Myocyte (in vitro differentiated cells): ENCODE results near the gene SCRN2. TPM values are rescaled to one million over a fixed set of nuclear protein-coding genes. Genes with fewer than 3 reads are reported as not detected.
A peak's percentile ranks its signal among the peaks of the same experiment; 100 is the strongest.

ENCODE experiments used
- DNase-seq: peaks from one replicate; pipeline ENCODE4 v3.0.0-alpha.2; 2012; ENCODE audit warnings: low read depth
- total RNA-seq: library from RNA; depleted of rRNA; stranded (reverse); fragments of >200 nt; gene quantifications from 2 replicates; pipeline ENCODE4 v1.2.3, GENCODE V29; 2014

SCRN2 gene
- total RNA-seq, 1 donor from 2014 or later: 111 TPM

- DNase-seq: no peak
These were observed 5.8 kb upstream of the SCRN2 start for GRCh38 chr17:47846716-47847340.

GRCh38 chr17:47845716-47846075 is 4.6 kb upstream of the SCRN2 start:
- DNase-seq: no peak

- no peak for DNase-seq
These were observed 4.0 kb upstream of the SCRN2 start for GRCh38 chr17:47844814-47845715.

- no peak for DNase-seq
These were observed 3.2 kb upstream of the SCRN2 start for GRCh38 chr17:47844227-47844626.

GRCh38 chr17:47843391-47843730 is 2.3 kb upstream of the SCRN2 start:
- no peak for DNase-seq

GRCh38 chr17:47841488-47842291 is 617 bp upstream of the SCRN2 start:
- no peak for DNase-seq

GRCh38 chr17:47840001-47840741 is 902 bp downstream of the SCRN2 start:
- DNase-seq: peak; percentile 10

- DNase-seq: no peak
These were observed 2.0 kb downstream of the SCRN2 start for GRCh38 chr17:47839071-47839470.

GRCh38 chr17:47838636-47839035 is 2.4 kb downstream of the SCRN2 start:
- no peak for DNase-seq

GRCh38 chr17:47837401-47838039 is 3.6 kb downstream of the SCRN2 start:
- peak; percentile 97 for DNase-seq

GRCh38 chr17:47836601-47837000 is 4.5 kb downstream of the SCRN2 start:
- DNase-seq: no peak

GRCh38 chr17:47834756-47835155 is 6.3 kb downstream of the SCRN2 start:
- DNase-seq: no peak

GRCh38 chr17:47831934-47832327 is 9.1 kb downstream of the SCRN2 start:
- no peak for DNase-seq

- DNase-seq: peak; percentile 95
These were observed 9.8 kb downstream of the SCRN2 start, which contains the start of the genes LRRC46 and MRPL10 for GRCh38 chr17:47831003-47831933. TSS of gene LRRC46 (plus strand) at chr17:47831670. CDS start at chr17:47831990, 320 bp downstream. TSS of gene MRPL10 (minus strand) at chr17:47831541. CDS start at chr17:47831511, 30 bp downstream.

GRCh38 chr17:47830396-47831002 is 10.6 kb downstream of the SCRN2 start:
- no peak for DNase-seq

GRCh38 chr17:47829870-47830269 is 11.2 kb downstream of the SCRN2 start:
- no peak for DNase-seq

GRCh38 chr17:47823519-47823918 is 17.6 kb downstream of the SCRN2 start:
- no peak for DNase-seq

GRCh38 chr17:47822785-47823184 is 18.3 kb downstream of the SCRN2 start:
- DNase-seq: no peak
